K562 (cell line): ENCODE measurements around the gene RABGAP1.

Experiments
- BRCA1 ChIP-seq, 2 experiments: fragments of 450-650 bp in 1 of 2; sonication (generic) in 1 of 2; formaldehyde crosslinking in 1 of 2; IDR thresholded peaks; 2 replicates each; pipeline versions ENCODE4 v1.5.0 to v1.6.1; 2017 to 2020; ENCODE audit warnings: mild to moderate bottlenecking in 1 of 2, missing genetic modification reagents in 1 of 2
- CHD2 ChIP-seq: IDR thresholded peaks from 2 replicates; pipeline ENCODE4 v1.6.1; 2011; ENCODE audit warnings: low read depth, low read length
- CREB1 ChIP-seq, 2 experiments: sonication (generic) in 1 of 2; formaldehyde crosslinking in 1 of 2; IDR thresholded peaks; 2 replicates each; pipeline versions ENCODE4 v1.6.1 to v1.8.0; 2012 to 2022; ENCODE audit warnings: inconsistent platforms in 1 of 2, mild to moderate bottlenecking in 1 of 2, missing genetic modification reagents in 1 of 2, moderate library complexity in 1 of 2
- FOSL1 ChIP-seq: fragments of 200-800 bp; sonication (Bioruptor generic); conservative IDR thresholded peaks from 2 replicates; pipeline ENCODE4 v1.6.1; 2016; ENCODE audit warnings: missing genetic modification characterization, missing compliant biosample characterization
- HDAC6 ChIP-seq: IDR thresholded peaks from 2 replicates; pipeline ENCODE4 v1.6.1; 2012; ENCODE audit warnings: low read depth, mild to moderate bottlenecking, control low read depth, inconsistent platforms, low read length, moderate library complexity
- PHF8 ChIP-seq: fragments of 200-600 bp; sonication (generic); IDR thresholded peaks from 2 replicates; pipeline ENCODE4 v1.6.1; 2012; ENCODE audit warnings: mixed run types, mild to moderate bottlenecking, inconsistent platforms, low read length, moderate library complexity, borderline replicate concordance
- RFX5 ChIP-seq: IDR thresholded peaks from 2 replicates; pipeline ENCODE4 v1.6.1; 2011; ENCODE audit warnings: low read depth, mild to moderate bottlenecking, improper control_type of control experiment, low read length
- TOE1 ChIP-seq, 2 experiments: fragments of 450-650 bp in 1 of 2; sonication (generic) in 1 of 2; formaldehyde crosslinking in 1 of 2; IDR thresholded peaks; 2 replicates each; pipeline versions ENCODE4 v1.7.1 to v1.8.0; 2016 to 2022; ENCODE audit warnings: borderline replicate concordance in 2 of 2, mild to moderate bottlenecking in 2 of 2, antibody characterized with exemption in 1 of 2, inconsistent platforms in 1 of 2, low read depth in 1 of 2, missing genetic modification reagents in 1 of 2, moderate library complexity in 1 of 2
- TRIM28 ChIP-seq: fragments of 450-650 bp; IDR thresholded peaks from 2 replicates; pipeline ENCODE4 v1.6.1; 2017
- ZNF561 ChIP-seq: fragments of 450-650 bp; formaldehyde crosslinking; conservative IDR thresholded peaks from 2 replicates; pipeline ENCODE4 v1.4.0; 2020; ENCODE audit warnings: mild to moderate bottlenecking, moderate library complexity

DNA sequence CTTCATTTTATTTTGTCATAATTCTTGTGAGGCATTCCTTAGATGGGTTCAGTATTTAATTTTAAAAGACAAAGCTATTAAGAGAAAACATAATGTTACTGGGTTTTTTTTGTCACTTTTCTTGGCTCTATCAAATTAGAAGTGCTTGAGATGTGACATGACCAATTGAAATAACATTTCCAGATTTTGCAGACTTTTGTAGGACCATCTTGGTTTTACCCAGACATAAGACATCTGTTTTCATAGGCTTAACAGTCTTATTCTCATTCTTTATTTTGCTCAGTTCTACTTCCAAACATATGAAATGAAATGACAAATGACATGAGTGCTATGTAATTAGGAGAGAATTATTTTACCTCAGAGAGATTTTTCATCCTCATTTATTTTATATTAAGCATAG, 112.2 kb downstream of the RABGAP1 start:
- TF ChIP-seq ZNF561 (CRISPR knock-in tag): no peak
- no peak for TF ChIP-seq CHD2
- no peak for TF ChIP-seq TRIM28
- TF ChIP-seq RFX5: no peak
- no peak for TF ChIP-seq PHF8
- TF ChIP-seq HDAC6: no peak
- TF ChIP-seq BRCA1 (IDR thresholded peaks at IDR 0.05): no peak
- no peak for TF ChIP-seq BRCA1 (CRISPR knock-in tag; IDR thresholded peaks at IDR 0.05)
- TF ChIP-seq TOE1 (IDR thresholded peaks at IDR 0.05; ENCODE audit: borderline replicate concordance): no peak
- no peak for TF ChIP-seq TOE1 (CRISPR knock-in tag; IDR thresholded peaks at IDR 0.05; ENCODE audit: borderline replicate concordance, low read depth)
- TF ChIP-seq FOSL1: no peak
- TF ChIP-seq CREB1 (IDR thresholded peaks at IDR 0.05): no peak
- no peak for TF ChIP-seq CREB1 (CRISPR knock-in tag; IDR thresholded peaks at IDR 0.05)
